GM18909 (cell line): ENCODE measurements around the gene IFNA21.
"Not testable (repeated sequence)": the region's sequence is repeated elsewhere in the genome, so short reads cannot be mapped to it uniquely, and the experiment has no call there.

ENCODE experiments used
- ATAC-seq: cut with Tn5 transposase; IDR thresholded peaks from one replicate; pipeline ENCODE4 v1.9.1; 2021; ENCODE audit warnings: mild to moderate bottlenecking; ENCODE audit not compliant: unreplicated experiment, poor library complexity

IFNA21 gene

DNA sequence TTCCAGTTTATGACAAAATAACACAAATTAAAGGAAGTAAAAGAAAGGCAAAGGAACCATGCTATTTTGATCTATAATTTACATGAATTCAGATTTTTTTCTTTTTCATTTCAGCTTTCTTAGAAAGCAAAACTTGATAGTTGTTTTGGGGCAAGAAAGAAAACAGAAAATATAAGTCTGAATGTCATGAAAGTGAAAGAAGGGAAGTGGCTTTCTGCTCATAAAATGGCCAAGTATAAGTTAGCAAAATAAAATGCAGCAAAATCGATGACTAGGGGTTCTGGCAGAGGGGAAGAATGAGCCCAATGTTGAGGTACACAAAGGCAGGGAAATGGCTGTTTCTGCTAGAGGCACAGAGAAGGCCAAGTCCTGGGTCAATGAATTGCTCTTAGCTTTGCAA is 21.9 kb downstream of the IFNA21 start:
- peak; percentile 62 for ATAC-seq

DNA sequence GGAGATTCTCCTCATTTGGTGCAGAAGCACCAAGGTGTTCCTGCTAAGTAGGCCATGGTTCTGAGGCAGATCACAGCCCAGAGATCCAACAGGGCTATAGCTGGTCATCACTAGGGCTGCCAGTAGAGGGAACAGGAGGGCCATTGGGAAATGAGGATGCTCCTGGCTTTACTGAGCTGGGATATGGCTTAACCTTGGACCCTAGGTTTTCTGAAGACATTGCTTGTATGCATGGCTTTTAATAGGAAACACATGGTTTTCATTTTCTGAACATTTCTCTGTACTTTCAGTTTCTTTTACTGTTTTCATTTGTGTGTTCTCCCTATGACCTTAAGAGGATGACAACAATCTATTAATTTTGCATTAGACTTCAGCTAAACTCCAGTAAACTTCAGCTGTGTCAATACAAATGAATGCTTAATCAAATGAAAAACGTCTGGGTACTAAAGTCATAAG is 25.0 kb downstream of the IFNA21 start, which contains the start of gene IFNW1:
Gene IFNW1, minus strand, starts transcription at position 406 of the 456 bp plus-strand sequence. Its CDS starts 262 bp downstream, at position 144.
- peak; percentile 75 for ATAC-seq

DNA sequence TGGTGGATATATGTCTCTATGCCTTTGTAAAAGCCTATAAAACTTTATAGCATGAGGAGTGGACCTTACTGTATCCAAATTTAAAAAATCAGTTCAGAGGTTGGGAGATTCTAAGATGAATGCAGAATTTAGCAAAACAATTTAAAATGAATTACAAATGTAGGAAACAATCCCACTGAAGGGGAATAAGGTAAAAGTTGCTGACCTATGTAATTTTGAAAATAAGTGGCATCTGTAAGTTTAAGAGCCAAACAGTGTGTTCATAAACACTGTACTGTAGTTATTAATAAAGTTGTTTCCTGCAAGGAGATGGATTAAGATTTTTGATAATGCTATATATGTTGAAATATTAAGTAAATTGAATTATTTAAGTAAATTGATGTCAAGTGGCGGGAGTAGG is 29.4 kb downstream of the IFNA21 start:
- no peak for ATAC-seq

DNA sequence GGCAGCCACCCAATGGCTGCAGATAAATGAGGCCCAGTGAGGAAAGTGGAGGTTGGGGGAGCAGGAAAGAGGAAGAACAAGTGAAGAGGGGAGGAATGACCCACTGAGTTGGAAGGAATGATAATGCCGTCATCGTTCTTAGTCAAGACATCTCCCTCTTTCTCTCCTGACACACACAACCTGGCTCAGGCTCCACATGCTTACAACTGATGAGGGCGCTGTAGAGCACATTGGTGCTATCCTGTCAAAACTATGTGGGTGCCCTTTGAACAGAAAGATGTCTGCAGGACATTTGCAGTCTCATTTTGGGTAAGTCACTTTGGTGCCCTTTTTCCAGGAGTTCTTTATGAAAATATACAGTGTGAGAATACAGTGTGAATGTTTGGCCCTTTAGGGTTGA is 30.7 kb downstream of the IFNA21 start:
- ATAC-seq = no peak

DNA sequence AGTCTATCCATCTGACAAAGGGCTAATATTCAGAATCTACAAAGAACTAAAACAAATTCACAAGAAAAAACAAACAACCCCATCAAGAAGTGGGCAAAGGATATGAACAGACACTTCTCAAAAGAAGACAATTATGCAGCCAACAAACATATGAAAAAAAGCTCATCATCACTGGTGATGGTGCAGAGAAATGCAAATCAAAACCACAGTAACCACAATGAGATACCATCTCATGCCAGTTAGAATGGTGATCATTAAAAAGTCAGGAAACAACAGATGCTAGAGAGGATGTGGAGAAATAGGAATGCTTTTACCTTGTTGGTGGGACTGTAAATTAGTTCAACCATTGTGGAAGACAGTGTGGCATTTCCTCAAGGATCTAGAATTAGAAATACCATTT is 38.3 kb downstream of the IFNA21 start:
- not testable (repeated sequence) for ATAC-seq

DNA sequence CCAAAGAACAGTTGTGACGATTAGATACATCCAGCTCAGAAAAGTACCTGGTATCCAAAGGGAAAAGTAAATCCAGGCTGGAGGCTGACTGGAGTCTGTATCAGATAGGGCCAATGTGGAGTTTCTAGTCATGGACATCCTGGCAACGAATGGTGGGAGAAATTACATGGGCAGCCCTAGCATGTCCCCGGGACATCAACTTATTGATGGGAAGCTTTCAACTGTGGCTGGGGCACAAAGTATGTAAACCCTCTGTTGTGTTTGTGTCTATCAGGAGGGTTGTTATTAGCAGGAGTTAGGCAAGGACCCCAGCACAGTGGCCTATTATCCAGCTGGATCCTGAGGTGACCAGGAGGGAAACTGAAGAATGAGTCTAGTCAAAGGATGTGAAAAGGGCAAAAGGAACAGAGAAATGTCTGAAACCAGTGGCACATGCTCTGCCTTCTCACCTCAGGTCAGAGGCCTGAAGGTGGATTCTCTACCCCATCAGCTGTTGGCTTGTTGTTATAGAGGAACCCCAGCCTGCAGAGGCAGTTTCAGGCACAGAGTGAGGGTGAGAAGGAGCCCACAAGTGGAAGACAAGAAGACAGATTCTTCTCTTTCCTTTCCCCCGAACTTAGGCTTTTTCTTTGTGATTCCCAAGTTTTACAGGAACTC is 44.7 kb downstream of the IFNA21 start:
- ATAC-seq = peak; percentile 76

DNA sequence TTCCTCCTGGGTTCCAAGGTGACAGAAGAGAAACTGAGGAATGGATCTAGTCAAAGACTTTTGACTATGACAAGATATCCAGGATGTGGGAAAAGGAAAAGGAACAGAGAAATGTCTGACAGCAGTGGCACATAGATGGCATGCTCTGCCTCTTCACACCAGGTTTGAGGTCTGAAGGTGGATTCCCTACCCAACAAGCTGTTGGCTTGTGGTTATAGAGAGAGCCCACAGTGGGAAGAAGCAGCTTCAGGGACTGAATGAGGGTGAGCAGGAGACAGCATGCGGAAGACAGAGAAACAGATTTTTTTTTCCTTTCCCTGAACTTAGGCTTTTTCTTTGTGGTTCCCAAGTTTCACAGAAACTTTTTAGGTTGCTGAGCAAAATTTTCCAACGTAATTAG is 45.4 kb downstream of the IFNA21 start:
- ATAC-seq = peak; percentile 73

DNA sequence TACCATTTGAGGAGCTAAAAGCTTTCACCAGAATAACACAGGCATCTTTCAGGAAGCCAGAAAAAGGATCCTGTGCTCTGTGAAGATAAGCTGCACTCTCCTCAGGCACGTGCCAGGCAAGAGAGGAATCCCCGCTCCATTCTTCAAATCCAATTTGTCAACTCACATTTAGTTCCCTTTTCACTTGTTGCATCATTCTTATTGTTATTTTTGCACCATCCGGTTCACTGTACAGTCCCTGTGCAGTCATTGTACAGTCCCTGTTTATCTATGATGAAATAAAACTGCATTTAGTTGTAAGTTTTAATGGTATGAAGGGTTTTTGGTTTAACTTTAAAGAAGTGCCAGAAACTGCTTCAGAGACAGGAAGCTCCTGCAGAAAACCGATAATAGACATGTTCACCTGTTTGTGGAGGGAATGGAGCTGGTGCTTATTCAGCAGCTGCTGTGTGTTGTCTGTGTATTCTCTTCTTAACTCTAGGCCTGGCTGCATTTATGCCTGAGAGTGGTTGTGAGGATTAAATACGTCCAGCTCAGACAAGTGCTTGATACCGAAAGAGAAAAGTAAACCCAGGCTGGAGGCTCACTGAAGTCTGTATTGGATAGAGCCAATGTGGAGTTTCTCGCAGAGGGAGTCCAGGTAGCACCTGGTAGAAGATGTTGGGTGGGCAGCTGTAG is 47.2 kb downstream of the IFNA21 start:
- ATAC-seq = no peak
